ENCODE results near the gene INTS1.
"Not testable (repeated sequence)": the region's sequence is repeated elsewhere in the genome, so short reads cannot be mapped to it uniquely, and the experiment has no call there.

The INTS1 gene

GRCh38 chr7:1460821-1461645 is 43.2 kb downstream of the INTS1 start:
- DNase-seq (ENCODE audit: low spot score): no peak

- DNase-seq (ENCODE audit: low spot score): no peak
Observed at GRCh38 chr7:1459920-1460820, 44.0 kb downstream of the INTS1 start.

DNA sequence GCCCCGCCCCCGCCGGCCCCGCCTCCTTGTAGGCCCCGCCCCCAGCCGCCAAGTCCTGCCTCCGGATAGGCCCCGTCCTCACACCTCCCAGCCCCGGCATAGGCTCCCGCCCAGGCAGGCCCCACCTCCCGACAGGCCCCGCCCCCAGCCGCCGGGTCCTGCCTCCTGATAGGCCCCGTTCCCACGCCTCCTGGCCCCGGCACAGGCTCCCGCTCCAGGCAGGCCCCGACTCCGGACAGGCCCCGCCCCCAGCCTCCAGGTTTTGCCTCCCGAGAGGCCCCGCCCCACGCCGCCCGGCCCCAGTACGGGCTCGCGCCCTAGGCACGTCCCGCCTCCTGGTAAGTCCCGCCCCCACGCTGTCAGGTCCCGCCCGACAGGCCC is 44.7 kb downstream of the INTS1 start:
- peak; percentile 100 for DNase-seq (ENCODE audit: low spot score)

- DNase-seq (ENCODE audit: low spot score): no peak
Observed at GRCh38 chr7:1458683-1459511, 45.3 kb downstream of the INTS1 start, which contains the start of gene MICALL2. Gene MICALL2, minus strand, starts transcription at chr7:1459470. Its CDS starts 144 bp downstream, at chr7:1459326.

DNA sequence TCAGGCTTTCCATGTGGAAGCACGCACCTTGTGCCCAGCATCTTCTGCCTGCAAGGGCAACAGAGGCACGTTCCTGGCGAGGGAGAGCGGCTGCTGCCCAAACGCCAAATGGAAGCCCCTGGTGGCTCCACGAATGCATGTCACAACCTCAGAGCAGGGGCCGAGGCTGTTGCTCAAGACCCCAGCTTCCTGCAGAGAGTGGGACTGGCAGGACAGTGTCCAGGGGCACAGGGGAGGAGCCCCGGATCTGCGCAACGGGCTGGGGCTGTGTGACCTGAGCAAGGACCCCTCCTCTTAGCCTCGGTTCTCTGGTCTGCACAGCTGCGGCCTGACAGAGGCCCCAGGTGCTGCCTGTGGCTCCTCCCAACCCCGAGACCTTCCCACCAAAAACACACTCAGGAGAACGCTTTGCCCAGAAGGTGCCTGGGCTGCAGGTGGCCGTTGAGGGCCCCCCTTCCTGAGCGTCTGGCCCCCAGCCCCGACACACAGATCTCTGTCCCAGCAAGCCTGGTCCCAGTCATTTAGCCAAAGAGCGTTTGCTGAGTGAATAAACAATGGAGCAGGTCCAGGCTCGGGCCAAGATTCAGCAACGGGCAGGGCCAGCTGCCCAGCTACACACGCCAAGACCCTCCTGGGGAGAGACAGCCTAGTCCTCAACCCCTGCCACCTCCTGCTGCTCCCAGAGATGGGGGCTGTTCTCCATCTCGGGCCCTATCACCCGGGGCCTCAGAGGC is 46.1 kb downstream of the INTS1 start:
- no peak for DNase-seq (ENCODE audit: low spot score)

DNA sequence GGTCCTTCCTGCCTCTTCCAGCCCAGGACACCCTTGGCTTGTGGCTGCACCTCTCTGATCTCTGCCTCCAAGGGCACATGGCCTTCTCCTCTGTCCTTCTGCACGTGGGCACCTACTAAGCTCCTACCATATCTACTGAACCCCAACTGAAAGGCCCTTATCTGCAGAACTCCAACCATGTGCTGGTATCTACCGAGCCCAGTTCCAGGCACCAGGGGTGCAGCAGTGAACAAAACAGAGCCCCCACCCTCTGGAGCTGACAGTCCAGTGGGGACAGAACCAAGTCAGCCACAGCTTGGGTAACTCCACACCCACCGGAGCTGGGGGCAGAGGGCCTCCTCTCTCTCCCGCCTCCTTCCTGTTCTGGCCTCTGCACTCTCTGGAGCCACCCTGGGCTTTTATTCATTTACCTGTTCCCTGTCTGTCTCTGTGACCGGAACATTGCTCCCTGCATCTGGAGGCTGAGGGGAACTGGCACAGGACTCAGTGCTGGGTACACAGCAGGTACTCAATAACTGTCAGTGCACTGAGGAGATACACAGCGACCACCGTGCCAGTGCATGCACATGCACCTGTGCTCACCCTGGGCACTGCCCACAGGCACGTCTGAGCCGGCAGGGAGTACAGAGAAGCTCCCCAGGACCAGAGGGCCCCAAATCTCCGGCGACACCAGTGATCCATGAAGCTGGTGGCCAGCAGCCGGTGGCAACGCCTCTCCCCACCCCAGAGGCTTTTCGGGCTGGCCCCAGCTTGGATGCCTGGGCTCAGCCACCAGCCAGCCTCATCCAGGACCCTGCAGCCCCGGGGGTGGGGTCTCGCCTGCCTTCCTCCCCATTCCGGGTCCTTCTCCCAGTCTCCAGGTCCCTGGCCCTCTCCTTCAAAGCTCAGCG is 46.9 kb downstream of the INTS1 start:
- no peak for DNase-seq (ENCODE audit: low spot score)

DNA sequence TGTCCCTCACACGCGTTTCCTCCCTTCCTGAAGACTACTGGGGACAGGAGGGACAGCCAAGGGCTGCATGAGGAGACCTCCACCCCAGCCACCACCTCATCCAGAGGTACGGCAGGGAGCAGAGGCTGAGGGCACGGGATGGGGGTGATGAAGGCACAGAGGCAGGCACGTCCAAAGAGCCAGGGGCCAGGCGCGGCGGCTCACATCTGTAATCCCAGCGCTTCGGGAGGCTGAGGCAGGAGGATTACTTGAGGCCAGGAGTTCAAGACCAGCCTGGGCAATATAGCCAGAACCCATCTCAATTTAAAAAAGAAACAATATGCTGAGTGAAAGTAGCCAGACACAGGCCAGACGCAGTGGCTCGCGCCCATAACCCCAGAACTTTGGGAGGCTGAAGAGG is 48.2 kb downstream of the INTS1 start:
- DNase-seq (ENCODE audit: low spot score): no peak

GRCh38 chr7:1455241-1455939 is 48.8 kb downstream of the INTS1 start:
- no peak for DNase-seq (ENCODE audit: low spot score)

DNA sequence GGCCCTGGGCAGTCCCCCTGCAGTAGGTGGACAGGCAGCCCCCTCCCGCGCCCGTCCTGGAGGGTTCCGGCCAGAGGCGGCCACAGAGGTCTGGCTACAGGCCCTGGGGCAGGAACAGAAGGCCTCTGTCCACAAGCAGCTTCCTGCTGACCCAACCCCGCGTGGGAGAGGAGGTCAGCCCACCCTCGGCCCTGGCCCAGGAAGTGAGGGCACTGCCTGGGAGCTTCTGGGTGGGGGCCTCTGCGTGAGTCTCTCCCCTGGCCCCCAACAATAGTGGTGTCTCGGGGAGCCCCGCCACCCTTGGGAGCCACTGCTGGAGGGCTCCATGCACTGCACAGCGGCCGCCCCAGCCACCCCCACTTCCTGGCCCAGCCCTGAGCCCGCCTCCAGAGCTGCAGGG is 49.6 kb downstream of the INTS1 start:
- no peak for DNase-seq (ENCODE audit: low spot score)

DNA sequence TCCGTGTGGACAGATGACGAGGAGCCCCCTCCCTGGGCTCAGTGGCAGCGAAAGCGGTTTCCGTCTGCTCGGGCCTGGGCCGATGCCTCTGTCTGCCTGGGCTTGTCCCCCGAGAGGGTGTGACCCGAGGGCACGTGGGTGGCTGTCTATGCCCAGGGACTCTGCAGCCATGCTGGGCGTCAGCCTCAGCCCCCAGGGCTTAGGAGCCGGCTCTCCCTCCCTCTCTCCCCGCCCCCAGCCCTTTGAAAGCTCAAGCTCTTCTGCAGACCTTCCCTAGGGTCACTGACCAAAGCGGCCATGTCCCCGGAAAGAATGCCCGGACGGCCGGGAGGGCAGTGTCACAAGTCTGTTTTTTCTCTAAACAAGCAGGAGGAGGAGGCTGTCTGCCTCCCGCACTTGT is 52.0 kb downstream of the INTS1 start:
- no peak for DNase-seq (ENCODE audit: low spot score)

GRCh38 chr7:1450987-1451386 is 53.2 kb downstream of the INTS1 start:
- no peak for DNase-seq (ENCODE audit: low spot score)

- DNase-seq (ENCODE audit: low spot score): no peak
Observed at GRCh38 chr7:1450431-1450830, 53.8 kb downstream of the INTS1 start.

GRCh38 chr7:1449951-1450350 is 54.2 kb downstream of the INTS1 start:
- DNase-seq (ENCODE audit: low spot score): no peak

GRCh38 chr7:1449501-1449900 is 54.7 kb downstream of the INTS1 start:
- DNase-seq (ENCODE audit: low spot score): no peak

DNA sequence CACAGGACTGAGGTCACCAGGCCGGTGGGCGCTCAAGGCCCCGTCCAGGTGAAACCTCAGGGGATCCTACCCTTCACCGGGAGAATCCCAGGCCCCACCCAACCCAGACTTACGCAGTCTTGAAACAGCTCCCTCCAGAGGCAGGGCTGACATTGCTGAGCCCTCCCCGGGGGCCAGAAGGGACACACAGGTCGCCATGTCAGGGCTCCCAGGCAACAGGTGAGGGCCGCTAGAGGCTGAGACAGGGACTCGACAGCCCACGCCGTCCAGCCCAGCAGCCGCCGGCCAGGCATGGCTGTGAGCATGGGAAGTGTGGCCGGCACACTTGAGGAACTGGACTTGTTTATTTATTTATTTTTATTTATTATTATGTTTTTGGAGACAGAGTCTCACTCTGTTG is 55.2 kb downstream of the INTS1 start:
- DNase-seq (ENCODE audit: low spot score): no peak

- DNase-seq (ENCODE audit: low spot score): no peak
Observed at GRCh38 chr7:1447551-1448244, 56.5 kb downstream of the INTS1 start.

DNA sequence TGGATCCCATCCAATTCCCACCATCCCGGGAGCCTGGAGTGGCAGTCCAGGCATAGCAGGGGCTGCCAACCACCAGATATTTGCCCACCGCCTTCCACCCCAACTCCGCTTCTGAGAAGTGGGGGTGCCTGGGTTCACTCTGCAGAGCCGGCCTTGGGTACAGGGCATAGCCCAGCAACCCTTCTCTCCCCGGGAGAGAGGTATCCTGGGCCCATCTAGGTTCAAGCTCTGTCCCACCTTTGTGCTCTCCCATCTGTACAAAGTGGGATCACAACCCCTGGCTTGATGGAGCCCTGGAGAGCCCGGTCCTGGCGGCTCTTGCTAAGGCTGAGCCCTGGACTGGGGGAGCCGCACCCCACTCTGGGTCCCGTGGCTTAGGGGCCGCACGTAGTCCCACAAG is 57.1 kb downstream of the INTS1 start:
- no peak for DNase-seq (ENCODE audit: low spot score)

DNA sequence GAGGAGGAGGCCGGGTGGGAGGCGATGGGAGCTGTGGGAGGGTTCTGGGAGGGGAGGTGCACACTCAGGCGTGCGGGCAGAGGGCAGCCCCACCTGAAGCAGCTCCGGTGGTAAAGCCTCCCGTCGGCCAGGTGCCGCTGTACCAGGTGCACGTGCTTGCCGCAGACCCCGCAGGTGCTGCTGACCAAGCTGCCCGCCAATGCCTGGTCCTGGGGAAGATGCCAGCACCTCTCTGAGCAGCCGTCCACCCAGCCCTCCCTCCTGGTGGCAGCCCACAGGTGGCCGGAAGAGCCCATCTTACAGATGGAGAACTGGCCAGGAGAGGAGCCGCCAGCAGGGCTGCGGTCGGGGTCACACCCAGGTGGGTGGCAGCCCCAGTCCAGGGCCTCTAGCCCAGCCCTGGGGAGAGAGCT is 57.6 kb downstream of the INTS1 start:
- DNase-seq (ENCODE audit: low spot score): no peak

DNA sequence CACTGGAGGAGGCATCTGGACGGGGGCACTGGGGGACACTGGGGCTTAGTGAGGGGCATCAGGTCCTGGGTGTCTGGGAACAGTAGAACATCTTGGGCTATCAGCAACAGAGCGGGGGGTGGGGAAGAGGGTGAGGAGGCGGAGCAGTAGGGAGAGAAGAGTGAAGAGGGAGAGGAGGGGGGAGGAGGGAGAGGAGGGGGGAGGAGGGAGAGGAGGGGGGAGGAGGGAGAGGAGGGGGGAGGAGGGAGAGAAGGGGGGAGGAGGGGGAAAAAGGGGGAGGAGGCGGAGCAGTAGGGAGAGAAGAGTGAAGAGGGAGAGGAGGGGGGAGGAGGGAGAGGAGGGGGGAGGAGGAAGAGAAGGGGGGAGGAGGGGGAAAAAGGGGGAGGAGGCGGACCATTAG is 58.2 kb downstream of the INTS1 start:
- DNase-seq (ENCODE audit: low spot score): not testable (repeated sequence)
